HepG2 (cell line): ENCODE measurements around the gene TPO. TPM values are rescaled to one million over a fixed set of nuclear protein-coding genes. Genes with fewer than 3 reads are reported as not detected.

Experiments used
- ATAC-seq: fragments of 200-7000 bp; cut with Tn5 transposase; 3 replicates; pipeline ENCODE4 v1.9.1; 2020; ENCODE audit warnings: mild to moderate bottlenecking, moderate library complexity
- BruUV-seq: library from RNA; stranded (reverse); fragments of 400-500 nt; replicated peaks from 2 replicates; lab custom pipeline; 2021; lab: Mats Ljungman, UMichigan
- CTCF ChIA-PET: fragments of 300-600 bp; formaldehyde crosslinking; extraction: SDS; loops from one replicate; lab custom pipeline; 2021; ENCODE audit warnings: low total read pairs, inconsistent platforms, low intra/inter-chr PET ratio; lab: Yijun Ruan, JAX
- POLR2A ChIA-PET: fragments of 350-600 bp; sonication (Branson Sonifier 250); formaldehyde crosslinking; loops from one replicate; lab custom pipeline; 2020; ENCODE audit warnings: antibody characterized with exemption, inconsistent platforms; lab: Yijun Ruan, JAX
- DNase-seq: peaks from one replicate; pipeline ENCODE4 v3.0.0-alpha.2; 2015; ENCODE audit warnings: low spot score
- FAIRE-seq: peaks from 3 replicates; lab custom pipeline; 2011; peaks lifted over from hg19 to GRCh38; lab: Jason Lieb, UNC
- H2AFZ ChIP-seq: one replicate; pipeline ENCODE4 v1.6.1; 2011; ENCODE audit warnings: low read length, inconsistent platforms
- H3K27ac ChIP-seq: fragments of 300-600 bp; 3 replicates; pipeline ENCODE4 v1.8.0; 2011; ENCODE audit warnings: mixed run types, mild to moderate bottlenecking, mixed read lengths, low read length, inconsistent platforms; ENCODE audit not compliant: insufficient read depth; ENCODE audit errors: extremely low read length
- H3K27me3 ChIP-seq, 2 experiments: fragments of 200-600 bp in 1 of 2; 2 replicates in 1 of 2; 3 replicates in 1 of 2; pipeline versions ENCODE4 v1.6.0 to v1.8.0; 2011; ENCODE audit warnings: low read length in 2 of 2, mild to moderate bottlenecking in 2 of 2, moderate library complexity in 2 of 2, inconsistent platforms in 1 of 2; ENCODE audit not compliant: insufficient read depth in 2 of 2, control insufficient read depth in 1 of 2
- H3K36me3 ChIP-seq, 2 experiments: fragments of 200-600 bp in 1 of 2; replicated peaks in 1 of 2; 2 replicates in 1 of 2; 3 replicates in 1 of 2; pipeline versions ENCODE4 v1.5.1 to v1.8.0; 2011; ENCODE audit warnings: low read length in 2 of 2, inconsistent platforms in 1 of 2; ENCODE audit not compliant: insufficient read depth in 2 of 2, control insufficient read depth in 1 of 2
- H3K4me1 ChIP-seq: 2 replicates; pipeline ENCODE4 v1.5.1; 2012; ENCODE audit warnings: low read length, inconsistent platforms; ENCODE audit not compliant: insufficient read depth
- H3K4me2 ChIP-seq: 2 replicates; pipeline ENCODE4 v1.6.0; 2011; ENCODE audit warnings: low read depth, low read length, inconsistent platforms
- H3K4me3 ChIP-seq, 3 experiments: fragments of 200-600 bp in 1 of 3; sonication (generic), shearing (Covaris generic) in 1 of 3; replicated peaks in 1 of 3; 2 replicates each; pipeline ENCODE4 v1.5.1; 2011 to 2016; ENCODE audit warnings: low read length in 3 of 3, inconsistent platforms in 2 of 3, low read depth in 2 of 3, mild to moderate bottlenecking in 2 of 3, control low read depth in 1 of 3, mixed read lengths in 1 of 3; ENCODE audit not compliant: insufficient read depth in 1 of 3
- H3K79me2 ChIP-seq: one replicate; pipeline ENCODE4 v1.6.1; 2011; ENCODE audit warnings: low read length, inconsistent platforms; ENCODE audit not compliant: insufficient read depth
- H3K9ac ChIP-seq: 2 replicates; pipeline ENCODE4 v1.6.0; 2011; ENCODE audit warnings: mild to moderate bottlenecking, low read depth, low read length, inconsistent platforms; ENCODE audit not compliant: insufficient read depth
- H3K9me3 ChIP-seq: 2 replicates; pipeline ENCODE4 v1.5.1; 2012; ENCODE audit warnings: mild to moderate bottlenecking, low read length
- H4K20me1 ChIP-seq: 2 replicates; pipeline ENCODE4 v1.6.0; 2011; ENCODE audit warnings: inconsistent platforms, mild to moderate bottlenecking, low read length, moderate library complexity; ENCODE audit not compliant: insufficient read depth
- ATF7 ChIP-seq, 2 experiments: fragments of 450-650 bp in 1 of 2; sonication (generic) in 1 of 2; formaldehyde crosslinking in 1 of 2; IDR thresholded peaks; 2 replicates each; pipeline versions ENCODE4 v1.4.0 to v1.6.1; 2016 to 2020; ENCODE audit warnings: antibody characterized with exemption in 1 of 2, mild to moderate bottlenecking in 1 of 2, missing genetic modification reagents in 1 of 2
- CEBPB ChIP-seq: IDR thresholded peaks from 2 replicates; pipeline ENCODE4 v1.6.1; 2011; ENCODE audit warnings: low read depth, low read length, improper control_type of control experiment, borderline replicate concordance
- CREB1 ChIP-seq, 2 experiments: fragments of 450-650 bp in 1 of 2; IDR thresholded peaks; 2 replicates each; pipeline ENCODE4 v1.6.1; 2016 to 2017; ENCODE audit warnings: control low read depth in 1 of 2, mild to moderate bottlenecking in 1 of 2, missing compliant biosample characterization in 1 of 2, missing genetic modification characterization in 1 of 2
- SSRP1 ChIP-seq: IDR thresholded peaks from 2 replicates; pipeline ENCODE4 v1.6.1; 2016; ENCODE audit warnings: control low read depth
- TP53 ChIP-seq: sonication (generic); formaldehyde crosslinking; conservative IDR thresholded peaks from 2 replicates; pipeline ENCODE4 v1.4.0; 2020; ENCODE audit warnings: missing genetic modification reagents
- ZNF232 ChIP-seq: sonication (generic); formaldehyde crosslinking; IDR thresholded peaks from 2 replicates; pipeline ENCODE4 v1.4.0; 2020; ENCODE audit warnings: missing genetic modification reagents, borderline replicate concordance
- ZNF615 ChIP-seq: sonication (generic); formaldehyde crosslinking; IDR thresholded peaks from 2 replicates; pipeline ENCODE4 v1.5.0; 2020; ENCODE audit warnings: mild to moderate bottlenecking, missing genetic modification reagents, borderline replicate concordance
- ZNF737 ChIP-seq: sonication (generic); formaldehyde crosslinking; IDR thresholded peaks from 2 replicates; pipeline ENCODE4 v1.5.0; 2020; ENCODE audit warnings: missing genetic modification reagents, mild to moderate bottlenecking, borderline replicate concordance
- ZNF747 ChIP-seq: sonication (generic); formaldehyde crosslinking; IDR thresholded peaks from 2 replicates; pipeline ENCODE4 v1.8.1; 2023; ENCODE audit warnings: missing genetic modification reagents, mild to moderate bottlenecking, borderline replicate concordance
- ZSCAN20 ChIP-seq: sonication (generic); formaldehyde crosslinking; IDR thresholded peaks from 2 replicates; pipeline ENCODE4 v1.4.0; 2020; ENCODE audit warnings: missing genetic modification reagents, mild to moderate bottlenecking, borderline replicate concordance
- WGBS: methylation state at CpG from one replicate; pipeline ENCODE4 v1.1.6; 2017; ENCODE audit warnings: low lambda C conversion rate; 5-methylcytosine and 5-hydroxymethylcytosine counted together
- in situ Hi-C: cut with HindIII; loops from 2 replicates; pipeline ENCODE4 v1.10.0; 2017; ENCODE audit warnings: low pct_unique_long_range_greater_than_20kb; ENCODE audit not compliant: extremely low pct_ligation_motif_present
- intact Hi-C: fragments of 100-400 bp; cut with micrococcal nuclease; formaldehyde crosslinking; loops from one replicate; pipeline ENCODE4 v1.10.0; 2022; ENCODE audit not compliant: unreplicated experiment
- polyA plus RNA-seq, 8 experiments: library from polyadenylated mRNA; depleted of rRNA in 3 of 8; stranded (reverse) in 7 of 8; unstranded in 1 of 8; fragments of >200 nt; fragmentation: Illumina TruSeq in 4 of 8; extraction: Trizol in 4 of 8; gene quantifications; 2 replicates each; pipeline versions ENCODE4 v1.2.1 to v1.2.3, GENCODE V29; 2011 to 2016; ENCODE audit warnings: low read depth in 4 of 8, missing spikeins in 1 of 8, mixed read lengths in 1 of 8; ENCODE audit not compliant: insufficient read depth in 1 of 8
- total RNA-seq, 5 experiments: library from RNA; depleted of rRNA; stranded (reverse); fragments of >200 nt; fragmentation: Illumina TruSeq; extraction: Trizol; gene quantifications; 2 replicates each; pipeline ENCODE4 v1.2.3, GENCODE V29; 2016; ENCODE audit warnings: low read depth in 1 of 5
- TF ChIP-seq, protein P1 (sequence below): sonication (generic); formaldehyde crosslinking; IDR thresholded peaks from 2 replicates; pipeline ENCODE4 v1.4.0; 2020; ENCODE audit warnings: low read depth, mild to moderate bottlenecking, missing genetic modification reagents

The TPO gene
- total and polyA plus RNA-seq, 2 of the 13 experiments (the other 11 are each of a cell fraction or from before 2014, with no cell fraction given) = not detected

- Histone ChIP-seq H3K9ac (no peak overlapping the region), H3K79me2 (no peaks in the 10 kb centered on the region), H3K27ac (no peak overlapping the region), H3K9me3 (no peaks in the 10 kb centered on the region), H3K36me3 (no peaks in the 10 kb centered on the region)
- FAIRE-seq = no peak
- WGBS = 12% methylated on average over 5 of the region's 5 CpGs
- TF ChIP-seq ZNF737 (no peak), ZNF747 (CRISPR knock-in tag) (no peak), TP53 (CRISPR knock-in tag) (no peak), ATF7 (IDR thresholded peaks at IDR 0.05) (no peak), ATF7 (CRISPR knock-in tag; IDR thresholded peaks at IDR 0.05) (no peak), ZSCAN20 (CRISPR knock-in tag) (no peak), SSRP1 (no peak), ZNF232 (no peak), CEBPB (no peak)
- TF ChIP-seq, all 625 proteins: peak for 0
- ChIA-PET POLR2A (no interaction called here), CTCF (no interaction called here)
- Histone ChIP-seq H3K4me1 (no peaks in the 10 kb centered on the region), H3K27me3 (peaks cover 10 to 68% of the 10 kb centered on the region in 2 experiments), H3K4me2 (no peak overlapping the region), H3K4me3 (no peak overlapping the region), H4K20me1 (no peaks in the 10 kb centered on the region; the same call in 1 of the 2 replicates), H2AFZ (no peak overlapping the region)
- in situ Hi-C loops (no loop called here), intact Hi-C loops (no loop called here)
- DNase-seq (no peak), ATAC-seq (no peak)
- no TSS peak for BruUV-seq
Measured at GRCh38 chr2:1517786-1518185, 104.5 kb downstream of the TPO start.

GRCh38 chr2:1518331-1518803 lies 105.1 kb downstream of the TPO start:
- no peaks in the 10 kb centered on the region for H4K20me1 ChIP-seq
- no peak for ATAC-seq
- TF ChIP-seq ZNF615 (no peak), CREB1 (IDR thresholded peaks at IDR 0.05) (peak; percentile 68), CREB1 (CRISPR knock-in tag; IDR thresholded peaks at IDR 0.05) (no peak)
- TF ChIP-seq, protein P1, sequence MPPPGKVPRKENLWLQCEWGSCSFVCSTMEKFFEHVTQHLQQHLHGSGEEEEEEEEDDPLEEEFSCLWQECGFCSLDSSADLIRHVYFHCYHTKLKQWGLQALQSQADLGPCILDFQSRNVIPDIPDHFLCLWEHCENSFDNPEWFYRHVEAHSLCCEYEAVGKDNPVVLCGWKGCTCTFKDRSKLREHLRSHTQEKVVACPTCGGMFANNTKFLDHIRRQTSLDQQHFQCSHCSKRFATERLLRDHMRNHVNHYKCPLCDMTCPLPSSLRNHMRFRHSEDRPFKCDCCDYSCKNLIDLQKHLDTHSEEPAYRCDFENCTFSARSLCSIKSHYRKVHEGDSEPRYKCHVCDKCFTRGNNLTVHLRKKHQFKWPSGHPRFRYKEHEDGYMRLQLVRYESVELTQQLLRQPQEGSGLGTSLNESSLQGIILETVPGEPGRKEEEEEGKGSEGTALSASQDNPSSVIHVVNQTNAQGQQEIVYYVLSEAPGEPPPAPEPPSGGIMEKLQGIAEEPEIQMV = no peak
- TF ChIP-seq, all 625 proteins: peak for 1
- no peaks in the 10 kb centered on the region for H3K4me1 ChIP-seq
- 6% methylated on average over 3 of the region's 3 CpGs for WGBS
- no peaks in the 10 kb centered on the region for H3K9me3 ChIP-seq
- no peak overlapping the region for H3K27ac ChIP-seq
- H3K27me3 ChIP-seq = peaks cover 7 to 62% of the 10 kb centered on the region in 2 experiments
- intact Hi-C loops = no loop called here
- POLR2A ChIA-PET = no interaction called here
- H2AFZ ChIP-seq = no peak overlapping the region
- DNase-seq (no peak), FAIRE-seq (no peak)
- BruUV-seq = no TSS peak
- H3K9ac ChIP-seq = no peak overlapping the region
- H3K4me2 ChIP-seq = no peak overlapping the region
- no peaks in the 10 kb centered on the region for H3K79me2 ChIP-seq
- in situ Hi-C loops = no loop called here
- no peaks in the 10 kb centered on the region for H3K36me3 ChIP-seq
- no peak overlapping the region for H3K4me3 ChIP-seq
- CTCF ChIA-PET = no interaction called here
